NCI-H2196 (cell line): ENCODE measurements around the gene GPSM3.
"Not testable (repeated sequence)": the region's sequence is repeated elsewhere in the genome, so short reads cannot be mapped to it uniquely, and the experiment has no call there.

Experiments used
- DNase-seq: peaks from one replicate; lab custom pipeline; 2025; ENCODE audit not compliant: unreplicated experiment; lab: John Stamatoyannopoulos, UW

GPSM3 gene

DNA sequence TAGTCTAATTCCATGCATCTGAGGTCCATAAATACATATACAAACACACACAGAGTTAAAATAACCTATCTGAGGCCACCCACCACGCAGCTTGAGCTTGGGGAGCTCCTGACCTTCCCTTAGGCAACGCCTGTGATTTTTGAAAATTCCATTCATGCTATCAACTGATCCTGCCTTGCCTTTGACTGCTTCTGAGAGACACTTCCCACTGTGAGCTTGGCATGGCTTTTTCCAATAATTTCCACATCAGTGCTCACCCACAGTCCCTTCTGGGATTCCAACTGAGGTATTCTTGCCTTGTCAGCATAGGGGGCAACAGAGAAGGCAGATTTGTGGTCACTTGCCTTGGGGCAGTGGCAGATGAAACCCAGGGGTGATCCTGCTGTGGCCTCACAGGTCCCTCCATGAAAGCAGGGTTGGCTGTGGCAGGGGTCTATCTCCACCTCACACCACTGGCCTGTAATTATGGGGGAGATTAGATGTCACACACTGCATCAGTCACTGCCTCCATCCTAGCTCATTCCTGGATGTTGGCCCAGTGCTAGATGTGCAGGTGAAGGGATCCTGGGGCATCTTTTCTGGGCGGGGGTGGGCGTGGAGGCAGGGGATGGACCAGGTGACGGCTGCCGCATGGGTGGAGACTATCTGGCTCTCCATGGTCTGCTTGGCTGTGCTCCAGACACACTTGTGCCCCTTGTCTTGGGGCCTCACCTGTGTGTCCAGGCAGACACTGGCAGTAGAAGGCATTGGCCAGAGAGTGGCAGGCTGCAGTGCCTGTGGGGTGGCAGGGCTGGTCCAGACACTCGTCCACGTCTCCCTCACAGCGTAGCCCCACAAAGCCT is 11.2 kb upstream of the GPSM3 start:
- DNase-seq, result no peak

GRCh38 chr6:32202186-32202585 is 9.7 kb upstream of the GPSM3 start:
- no peak for DNase-seq

DNA sequence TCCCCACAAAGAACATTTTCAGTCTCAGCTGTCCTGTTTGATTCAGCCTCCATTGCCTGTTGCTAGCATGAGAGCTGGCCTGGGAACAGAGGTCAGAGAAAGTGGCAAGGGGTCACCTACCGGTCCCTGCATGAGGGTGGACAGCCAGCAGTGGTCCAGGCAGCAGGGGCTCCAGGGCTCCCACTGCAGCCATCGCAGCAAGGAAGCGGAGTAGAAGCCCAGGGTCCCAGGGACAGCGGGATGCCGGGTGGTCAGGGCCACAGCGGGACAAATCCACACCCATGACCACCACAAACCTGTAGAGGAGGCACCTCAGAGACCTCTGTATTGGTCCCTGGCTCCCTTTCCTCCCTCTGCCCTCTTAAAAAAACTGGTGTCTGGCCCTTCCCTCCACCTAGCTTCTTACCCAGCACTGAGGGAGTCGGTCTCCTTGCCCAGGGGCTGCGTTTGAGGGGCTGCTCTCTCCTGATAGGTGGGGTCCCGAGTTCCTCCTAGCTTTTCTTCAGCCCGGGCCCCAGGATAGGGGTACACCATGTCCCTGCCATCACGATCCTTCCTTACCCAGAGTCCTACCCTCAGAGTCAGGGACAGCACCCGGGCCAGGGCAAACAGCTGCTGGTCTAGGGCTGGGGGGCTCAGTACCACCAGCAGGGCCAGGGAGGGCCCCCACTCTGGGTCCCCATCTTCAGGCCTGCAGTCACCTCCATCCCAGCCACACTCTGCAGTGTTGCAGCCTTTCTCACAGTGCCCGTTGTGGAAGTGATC is 8.4 kb upstream of the GPSM3 start:
- no peak for DNase-seq

- DNase-seq, result no peak
Observed at GRCh38 chr6:32198866-32199265, 6.4 kb upstream of the GPSM3 start.

- no peak for DNase-seq
Observed at GRCh38 chr6:32198345-32198696, 5.9 kb upstream of the GPSM3 start.

DNA sequence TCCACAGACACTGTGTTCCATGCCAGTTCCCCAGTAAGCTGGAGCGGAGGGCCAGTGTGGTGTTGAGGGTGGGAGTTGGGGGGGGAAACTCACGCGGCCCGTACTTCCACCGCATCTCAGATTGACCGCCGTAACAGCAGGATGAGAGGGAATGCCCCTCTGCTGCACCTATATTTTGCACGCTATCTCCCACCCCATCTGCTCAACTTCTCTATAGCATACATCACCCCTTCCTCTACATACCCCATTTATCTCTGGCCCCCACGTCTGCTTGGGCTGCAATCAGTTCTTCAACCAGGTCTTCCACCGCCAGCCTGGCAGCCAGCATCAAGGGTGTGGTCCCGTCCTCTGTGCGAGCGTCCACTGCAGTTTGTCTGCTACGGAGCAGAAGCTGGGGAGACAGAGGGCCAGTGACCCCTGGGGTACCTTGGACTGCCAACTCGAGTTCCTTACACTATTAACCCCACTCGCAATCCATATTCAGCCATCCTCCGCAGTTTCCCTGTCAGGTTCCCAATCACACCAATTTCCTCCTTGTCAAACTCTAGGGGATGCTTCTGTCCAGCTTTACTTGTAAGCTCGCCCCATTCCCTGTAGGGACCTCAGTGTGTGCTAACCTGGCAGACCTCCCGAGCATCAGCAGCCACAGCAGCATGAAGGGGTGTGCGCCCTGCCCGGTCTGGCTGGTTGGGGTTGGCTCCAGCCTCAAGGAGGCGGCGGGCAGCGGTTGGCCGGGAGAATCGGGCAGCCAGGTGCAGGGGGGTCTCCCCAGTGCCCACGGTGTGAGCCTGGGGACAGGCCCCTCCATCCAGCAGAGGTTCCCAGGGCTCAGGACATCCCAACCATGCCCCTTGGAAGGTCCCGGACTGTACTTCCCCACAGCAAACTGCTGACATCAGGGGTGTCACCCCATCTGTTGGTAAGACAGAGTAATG is 4.5 kb upstream of the GPSM3 start:
- no peak for DNase-seq

DNA sequence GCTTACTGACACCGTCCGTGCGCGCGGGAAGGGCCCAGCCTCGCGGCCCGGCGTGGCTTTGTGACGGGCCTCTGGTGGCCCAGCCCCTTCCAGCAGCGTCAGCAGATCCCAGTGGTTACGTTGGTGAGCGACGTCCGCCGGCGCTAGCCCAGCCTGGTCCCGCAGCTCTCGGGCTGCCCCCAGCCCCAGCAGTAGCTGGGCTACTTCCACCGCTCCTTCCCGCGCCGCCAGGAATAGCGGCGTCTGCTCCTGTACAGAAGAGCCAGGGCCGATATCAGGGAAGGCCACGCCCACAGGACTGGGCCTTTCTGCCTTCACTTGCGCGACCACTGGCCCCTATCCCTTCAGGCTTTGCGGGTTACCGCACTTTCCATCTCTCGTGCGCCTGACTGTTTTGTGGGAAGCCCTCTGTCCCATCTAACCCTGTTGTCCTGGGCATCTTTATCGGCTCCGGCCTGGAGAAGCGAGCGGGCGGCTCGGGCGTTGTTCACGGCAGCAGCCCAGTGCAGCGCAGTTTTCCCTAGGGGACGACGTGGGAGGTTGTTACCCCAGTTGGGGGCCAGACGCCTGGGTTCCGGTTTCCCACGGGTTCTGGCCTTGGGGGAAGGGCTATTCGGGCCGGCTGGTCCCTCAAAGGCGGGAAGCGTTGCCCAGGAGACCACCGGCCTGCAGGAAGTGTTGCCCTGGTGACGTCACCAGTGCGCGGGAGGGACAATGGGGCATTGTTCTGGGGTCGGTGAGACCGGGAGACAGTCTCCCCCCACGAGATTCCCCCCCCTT is 3.6 kb upstream of the GPSM3 start:
- DNase-seq, result peak; percentile 91

DNA sequence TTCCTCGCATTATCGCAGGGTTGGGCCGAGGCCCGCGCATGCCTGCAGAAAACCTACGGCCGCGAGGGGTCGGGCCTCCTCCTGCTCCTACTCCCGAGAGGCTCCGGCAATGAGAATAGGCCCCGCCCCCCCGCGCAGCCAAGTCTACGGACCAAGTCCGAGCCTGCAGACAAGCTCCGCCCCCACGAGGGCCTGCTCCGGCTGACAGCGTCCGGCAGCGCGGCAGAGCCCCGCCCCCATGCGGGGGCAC is 3.1 kb upstream of the GPSM3 start:
- peak; percentile 100 for DNase-seq

DNA sequence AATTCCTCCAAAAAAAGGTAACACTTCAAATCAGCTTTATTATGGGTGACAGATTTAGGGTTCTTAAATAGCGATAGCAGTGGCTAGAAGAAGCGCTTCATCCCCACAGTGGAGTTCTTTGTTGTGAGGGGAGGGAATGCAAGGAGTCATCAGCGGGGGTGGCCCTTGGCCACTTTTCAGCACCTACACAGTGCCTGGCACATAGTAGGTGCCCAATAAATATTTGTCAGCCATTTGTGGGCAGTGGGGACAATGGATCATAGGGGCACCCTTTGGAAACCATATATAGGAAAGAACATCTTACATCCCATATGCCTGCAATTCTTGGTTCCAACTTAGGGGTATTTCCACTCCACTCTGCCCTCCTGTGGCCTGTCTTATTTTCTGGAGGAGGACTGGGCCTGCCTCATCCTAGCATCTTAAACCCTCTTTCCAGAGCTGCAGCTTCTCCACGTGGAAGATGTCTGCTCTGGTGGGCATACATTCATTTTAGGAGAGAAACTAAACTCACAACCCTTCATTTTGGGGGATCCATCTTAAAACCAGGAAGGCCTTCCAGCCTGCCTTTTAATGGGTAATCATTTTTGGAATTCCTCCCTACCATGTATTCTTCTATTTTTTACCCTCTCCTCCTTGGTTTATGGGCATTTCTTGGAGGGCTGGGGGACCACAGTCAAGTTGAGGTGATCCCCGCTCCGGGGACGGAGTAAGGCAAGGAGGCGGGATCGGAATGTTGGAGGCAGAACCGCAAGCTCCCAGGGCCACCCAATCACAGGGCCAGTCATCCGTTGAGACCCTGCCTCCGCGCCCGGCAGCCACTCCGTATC is 2.6 kb upstream of the GPSM3 start:
- peak; percentile 23 for DNase-seq

- no peak for DNase-seq
Observed at GRCh38 chr6:32194388-32194787, 1.9 kb upstream of the GPSM3 start.

DNA sequence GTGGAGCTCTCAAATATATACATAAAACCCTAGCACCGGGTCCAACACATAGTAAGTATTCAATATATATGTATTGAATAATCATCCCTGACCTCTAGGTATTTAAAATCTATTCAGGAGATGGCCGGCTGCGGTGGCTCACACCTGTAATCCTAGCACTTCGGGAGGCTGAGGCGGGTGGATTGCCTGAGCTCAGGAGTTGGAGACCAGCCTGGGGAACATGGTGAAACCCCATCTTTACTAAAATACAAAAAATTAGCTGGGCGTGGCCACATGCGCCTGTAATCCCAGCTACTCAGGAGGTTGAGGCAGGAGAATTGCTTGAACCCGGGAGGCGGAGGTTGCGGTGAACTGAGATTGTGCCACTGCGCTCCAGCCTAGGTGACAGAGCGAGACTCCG is 653 bp upstream of the GPSM3 start:
- not testable (repeated sequence) for DNase-seq

DNA sequence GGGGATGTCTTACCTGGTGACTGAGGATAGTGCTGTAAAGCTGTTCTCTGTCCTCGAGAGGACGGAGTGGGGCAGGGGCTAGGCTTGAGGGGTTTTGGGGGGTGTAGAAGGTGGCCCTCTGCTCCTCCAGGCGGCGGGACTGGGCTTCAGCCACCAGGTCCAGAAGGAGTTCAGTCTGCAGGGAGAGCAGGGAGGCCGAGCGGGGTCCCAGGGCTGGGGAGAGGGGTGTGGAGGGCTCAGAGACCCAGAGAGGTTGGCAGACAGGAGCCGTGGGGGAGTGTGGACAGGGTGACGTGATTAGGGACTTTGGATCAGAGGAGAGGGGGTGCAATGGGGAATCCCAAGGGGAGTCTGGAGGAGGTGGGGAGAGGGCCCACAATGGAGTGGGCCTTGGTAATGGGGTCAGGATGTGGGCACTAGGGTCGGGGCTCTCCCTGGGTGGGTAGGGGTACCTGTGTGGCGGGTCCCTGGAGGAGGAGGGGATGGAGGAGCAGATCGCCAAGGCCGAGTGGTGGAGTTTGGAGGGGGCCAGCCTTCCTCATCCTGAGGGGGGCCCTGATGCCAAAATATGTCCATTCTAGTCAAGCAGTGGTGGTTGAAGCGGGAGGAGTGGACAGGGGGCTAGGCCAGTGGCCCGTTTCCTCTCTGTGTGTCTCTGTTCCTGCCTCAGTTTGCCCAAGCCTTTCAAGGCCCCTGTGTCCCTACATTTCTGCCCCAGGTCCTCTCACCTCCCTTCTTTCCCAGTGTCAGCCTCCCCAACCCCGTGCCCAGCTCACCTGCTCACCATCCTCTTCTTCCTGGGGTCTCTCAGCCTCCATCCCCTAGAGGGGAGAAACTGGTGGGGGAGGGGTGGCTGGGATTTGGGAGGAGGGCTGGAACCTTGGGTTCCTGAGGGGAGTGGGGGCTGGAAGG is 491 bp downstream of the GPSM3 start:
- DNase-seq, result no peak

DNA sequence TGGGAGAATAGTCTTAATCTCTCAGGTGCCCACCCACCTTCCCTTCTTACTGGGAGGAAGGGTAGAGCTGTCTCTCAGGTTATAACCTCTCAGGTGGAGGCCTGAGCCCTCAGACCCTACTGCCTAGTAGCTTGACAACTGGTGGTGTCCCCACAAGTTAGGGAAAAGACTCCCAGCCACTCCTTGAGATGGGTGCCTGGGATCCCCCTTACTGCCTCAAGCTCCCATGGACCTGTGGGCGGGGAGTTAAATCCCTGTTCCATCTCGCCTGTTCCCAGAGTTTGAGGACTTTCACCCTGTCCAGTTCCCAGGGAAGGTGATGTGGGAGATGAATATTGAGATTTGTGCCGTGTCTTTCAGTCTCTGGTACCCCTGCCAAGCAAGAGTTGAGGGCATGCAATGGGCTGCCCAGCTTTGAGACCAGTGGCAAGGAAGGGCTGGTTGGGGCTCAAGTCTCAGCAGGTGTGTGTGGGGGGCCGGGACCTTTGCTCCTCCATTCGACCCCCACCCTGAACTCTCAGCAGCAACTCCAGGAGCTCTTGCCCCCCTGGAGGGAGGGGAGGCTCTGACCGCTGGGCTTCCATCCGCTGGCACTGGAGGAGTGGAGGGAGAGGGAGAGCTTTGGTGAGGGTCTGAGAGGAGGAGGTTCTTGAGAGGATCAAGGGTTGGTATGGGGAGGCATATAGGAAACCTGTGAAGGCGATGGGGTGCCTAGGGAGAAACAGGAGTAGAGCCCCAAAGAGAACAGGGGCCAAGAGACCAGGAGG is 1.3 kb downstream of the GPSM3 start:
- DNase-seq, result no peak

DNA sequence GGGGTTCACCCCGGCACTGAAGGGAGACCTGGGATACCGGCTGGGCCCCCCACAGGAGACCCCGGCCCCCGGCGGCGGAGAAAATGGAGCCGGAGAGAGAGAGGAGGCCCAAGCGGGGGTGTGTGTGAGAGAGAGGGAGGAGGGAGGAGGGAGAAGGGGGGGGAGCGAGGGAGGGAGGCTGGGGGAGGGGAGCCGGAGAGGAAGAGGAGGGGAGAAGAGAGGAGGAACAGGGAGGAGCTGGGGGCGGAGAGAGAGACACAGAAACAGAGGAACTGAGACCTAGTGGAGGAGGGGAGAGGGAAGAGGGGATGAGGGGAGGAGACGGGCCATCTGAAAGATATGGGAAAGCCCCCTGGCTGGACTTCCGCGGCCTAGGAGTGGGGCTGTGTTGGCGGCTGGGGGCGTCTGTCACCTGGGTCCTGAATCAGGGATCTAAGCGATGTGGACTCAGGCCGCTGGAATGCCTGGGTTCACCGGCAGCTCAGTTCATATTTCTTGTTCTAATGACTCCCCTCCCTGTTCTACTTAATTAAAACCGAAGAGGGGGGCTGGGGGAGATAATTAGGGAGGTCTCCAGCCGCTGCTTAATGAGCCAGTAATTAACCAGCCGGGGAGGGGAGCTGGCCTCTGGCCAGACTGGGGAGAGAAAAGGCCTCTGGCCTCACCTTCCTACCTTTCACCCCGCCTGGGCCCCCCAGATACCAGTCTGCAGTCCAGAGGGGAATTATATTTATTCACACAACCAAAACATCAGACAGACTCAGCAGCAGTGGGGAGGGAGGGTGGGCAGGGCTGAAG is 2.2 kb downstream of the GPSM3 start, which contains the start of gene PBX2:
TSS of gene PBX2 (minus strand) at position 149 of the 798 bp plus-strand sequence. CDS start 287 bp downstream, outside the sequence.
- peak; percentile 70 for DNase-seq

DNA sequence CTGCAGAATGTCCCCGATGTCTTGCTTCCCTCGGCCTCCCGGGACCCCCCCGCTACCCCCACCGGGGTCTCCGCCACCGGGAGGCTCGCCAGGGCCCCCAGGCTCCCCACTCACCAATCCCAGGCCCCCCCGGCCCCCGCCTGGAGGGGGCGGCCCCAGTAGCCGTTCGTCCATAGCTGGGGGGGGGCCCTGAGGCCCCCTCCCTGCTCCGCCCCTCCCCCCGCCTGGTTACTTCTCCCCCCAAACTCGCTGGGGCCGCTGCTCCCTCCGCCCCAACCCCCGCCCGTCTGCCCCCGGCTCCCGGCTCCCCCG is 2.7 kb downstream of the GPSM3 start:
- no peak for DNase-seq

DNA sequence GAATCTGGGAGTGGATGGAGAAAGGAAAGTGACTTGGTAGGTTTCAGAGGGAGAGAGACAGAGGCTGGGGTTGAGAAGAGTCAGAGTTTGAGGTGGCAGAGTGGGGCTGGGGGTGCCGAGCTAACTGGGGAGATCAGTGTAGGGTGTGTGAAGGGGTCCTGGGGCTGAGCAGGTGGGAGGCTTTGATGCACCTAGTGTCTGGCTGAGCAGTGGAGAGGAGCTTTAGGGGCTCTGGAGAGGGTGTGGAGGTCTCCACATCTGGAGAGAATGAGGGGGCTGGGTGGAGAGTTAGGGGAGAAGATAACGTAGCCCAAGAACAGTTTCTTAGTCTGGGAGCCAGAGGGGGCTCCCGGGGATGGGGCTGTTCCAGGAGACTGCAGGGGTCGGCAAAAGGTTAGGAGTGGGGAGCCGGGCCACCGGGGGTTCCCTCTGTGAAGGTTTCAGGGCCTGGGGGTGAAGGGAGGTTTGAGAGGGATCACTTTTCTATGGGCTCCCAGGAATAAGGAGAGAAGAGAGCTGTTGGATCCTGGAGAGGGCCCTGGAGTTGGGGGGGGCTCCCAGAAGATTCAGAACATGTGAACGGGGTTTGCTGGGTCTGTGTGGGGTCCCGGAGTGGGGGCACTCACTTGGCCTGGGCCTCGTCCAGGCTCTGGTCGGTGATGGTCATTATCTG is 3.2 kb downstream of the GPSM3 start:
- DNase-seq, result no peak
